ENCODE measurements around the gene LRWD1.

- no peak for TF ChIP-seq CTCF (IDR thresholded peaks at IDR 0.05)
- TF ChIP-seq POLR2A (IDR thresholded peaks at IDR 0.05), result no peak
Observed at GRCh38 chr7:102457352-102457924, 7.3 kb upstream of the LRWD1 start.

All from Peyer's patch (tissue), 4 donors.